Fibroblast of skin of left biceps (primary cell): ENCODE results near the gene DNAJC16.

ENCODE experiments used
- DNase-seq, 2 experiments: peaks; one replicate each; pipeline ENCODE4 v3.0.0-alpha.2; 2013; ENCODE audit warnings: low read depth in 2 of 2

Gene DNAJC16

DNA sequence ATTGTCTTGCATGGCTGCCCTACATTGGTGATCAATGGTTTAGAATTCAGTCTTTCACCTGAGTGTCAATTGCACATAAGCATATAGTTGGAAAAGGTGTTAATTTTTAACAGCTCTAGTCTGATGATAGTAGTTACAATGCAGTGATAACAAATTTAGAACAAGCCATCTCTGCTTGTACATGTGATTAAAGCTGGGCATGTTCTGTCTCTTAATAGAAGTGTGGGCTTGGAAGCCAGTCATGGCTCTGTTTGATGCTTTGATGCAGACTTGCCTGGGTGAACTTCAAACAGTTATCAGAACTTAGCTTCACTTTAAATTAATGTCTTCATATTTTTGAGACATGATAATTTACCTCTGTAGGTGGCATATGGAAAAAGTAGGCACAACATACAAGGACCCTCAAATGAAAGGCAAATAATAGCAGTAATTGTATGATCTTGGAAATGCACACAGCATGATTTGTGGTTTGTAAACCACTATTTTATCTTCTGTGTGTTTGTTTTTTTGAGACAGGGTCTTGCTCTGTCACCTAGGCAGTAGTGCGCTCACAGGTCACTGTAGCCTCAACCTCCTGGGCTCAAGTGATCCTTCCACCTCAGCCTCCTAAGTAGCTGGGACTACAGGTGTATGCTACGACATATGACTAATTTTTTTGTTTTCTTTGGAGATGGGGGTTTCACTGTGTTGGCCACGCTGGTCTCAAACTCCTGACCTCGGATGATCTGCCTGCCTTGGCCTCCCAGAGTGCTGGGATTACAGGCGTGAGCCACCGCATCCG is 94.4 kb downstream of the DNAJC16 start:
- DNase-seq: no peak

DNA sequence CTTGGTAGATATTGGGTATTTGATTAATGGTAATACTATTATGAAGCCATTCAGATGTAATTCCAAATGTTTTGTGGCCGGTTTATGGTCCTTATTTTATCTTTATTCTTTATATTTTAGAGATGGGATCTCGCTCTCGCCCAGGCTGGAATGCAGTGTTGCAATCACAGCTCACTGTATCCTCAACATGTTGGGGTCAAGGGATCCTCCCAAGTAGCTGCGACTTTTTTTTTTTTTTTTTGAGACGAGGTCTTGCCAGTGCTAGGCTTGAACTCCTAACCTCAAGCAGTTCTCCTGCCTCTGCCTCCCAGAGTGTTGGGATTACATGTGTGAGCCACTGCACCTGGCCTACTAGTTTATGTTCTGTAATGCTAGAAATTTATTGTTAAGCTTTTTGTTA is 95.3 kb downstream of the DNAJC16 start:
- no peak for DNase-seq

DNA sequence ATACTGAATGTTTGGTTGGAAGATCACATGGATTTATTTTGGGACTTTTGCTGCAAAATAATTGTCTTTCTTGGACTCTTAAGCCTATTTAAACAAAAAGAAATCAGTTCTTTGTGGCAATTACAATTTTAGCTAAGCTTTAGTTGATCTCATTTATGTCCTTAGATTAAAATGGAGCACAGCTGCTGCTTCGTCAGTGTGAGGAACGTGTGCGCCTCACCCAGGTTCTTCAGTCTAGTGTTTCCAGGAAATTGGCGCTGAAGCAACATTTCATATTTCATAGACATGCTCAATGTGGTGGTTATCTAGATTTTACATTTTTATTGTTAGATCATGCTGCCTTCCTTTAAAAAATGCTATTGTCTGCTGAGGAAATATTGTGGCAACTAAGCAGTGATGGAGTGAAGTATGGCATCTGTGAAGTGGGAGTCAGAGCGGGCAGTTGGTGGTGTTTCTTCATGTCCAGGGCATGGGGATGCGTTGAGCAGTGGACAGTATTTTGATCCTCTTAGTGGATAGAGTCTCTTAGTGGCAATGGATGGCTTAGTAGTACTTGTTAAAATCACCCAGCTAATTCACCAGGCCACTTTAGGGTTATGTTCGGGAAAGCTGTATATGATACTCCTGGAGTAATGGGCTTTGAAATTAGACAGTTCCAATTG is 96.2 kb downstream of the DNAJC16 start:
- DNase-seq: no peak

DNA sequence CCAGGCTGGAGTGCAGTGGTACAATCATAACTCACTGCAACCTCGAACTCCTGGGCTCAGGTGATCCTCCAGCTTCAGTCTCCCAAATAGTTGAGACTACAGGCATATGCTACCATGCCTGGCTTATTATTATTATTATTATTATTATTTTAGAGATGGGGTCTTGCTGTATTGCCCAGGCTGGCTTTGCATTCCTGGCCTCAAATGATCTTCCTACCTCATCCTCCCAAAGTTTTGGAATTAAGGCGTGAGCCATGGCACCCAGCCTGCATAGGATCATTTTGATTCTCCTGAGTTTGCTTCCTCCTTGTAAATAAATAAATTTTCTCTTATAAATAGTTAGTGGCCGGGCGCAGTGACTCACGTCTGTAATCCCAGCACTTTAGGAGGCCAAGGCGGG is 96.8 kb downstream of the DNAJC16 start:
- no peak for DNase-seq

DNA sequence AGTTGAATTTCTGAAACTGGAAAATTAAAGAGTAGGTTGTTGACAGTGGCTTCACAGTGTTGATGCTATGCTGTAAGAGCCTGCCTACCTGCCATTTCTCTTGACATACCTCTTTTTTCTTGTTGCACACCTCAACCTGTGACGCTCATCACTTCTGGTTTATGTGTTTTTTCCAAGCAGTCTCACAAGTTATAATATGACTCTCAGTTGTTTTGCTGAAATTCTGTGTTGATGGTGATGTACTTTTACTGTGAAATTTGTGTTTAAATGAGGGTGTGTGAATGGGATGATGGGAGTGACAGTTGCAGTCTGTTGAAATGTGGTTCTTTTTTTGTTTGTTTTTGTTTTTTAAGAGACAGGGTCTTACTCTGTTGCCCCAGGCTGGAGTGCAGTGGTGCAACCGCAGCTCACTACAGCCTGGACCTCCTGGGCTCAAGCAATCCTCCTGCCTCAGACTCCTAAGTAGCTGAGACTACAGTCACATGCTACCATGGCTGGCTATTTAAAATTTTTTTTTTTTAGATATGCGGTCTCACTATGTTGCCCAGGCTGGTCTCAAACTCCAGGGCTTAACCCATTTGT is 97.6 kb downstream of the DNAJC16 start:
- no peak for DNase-seq

DNA sequence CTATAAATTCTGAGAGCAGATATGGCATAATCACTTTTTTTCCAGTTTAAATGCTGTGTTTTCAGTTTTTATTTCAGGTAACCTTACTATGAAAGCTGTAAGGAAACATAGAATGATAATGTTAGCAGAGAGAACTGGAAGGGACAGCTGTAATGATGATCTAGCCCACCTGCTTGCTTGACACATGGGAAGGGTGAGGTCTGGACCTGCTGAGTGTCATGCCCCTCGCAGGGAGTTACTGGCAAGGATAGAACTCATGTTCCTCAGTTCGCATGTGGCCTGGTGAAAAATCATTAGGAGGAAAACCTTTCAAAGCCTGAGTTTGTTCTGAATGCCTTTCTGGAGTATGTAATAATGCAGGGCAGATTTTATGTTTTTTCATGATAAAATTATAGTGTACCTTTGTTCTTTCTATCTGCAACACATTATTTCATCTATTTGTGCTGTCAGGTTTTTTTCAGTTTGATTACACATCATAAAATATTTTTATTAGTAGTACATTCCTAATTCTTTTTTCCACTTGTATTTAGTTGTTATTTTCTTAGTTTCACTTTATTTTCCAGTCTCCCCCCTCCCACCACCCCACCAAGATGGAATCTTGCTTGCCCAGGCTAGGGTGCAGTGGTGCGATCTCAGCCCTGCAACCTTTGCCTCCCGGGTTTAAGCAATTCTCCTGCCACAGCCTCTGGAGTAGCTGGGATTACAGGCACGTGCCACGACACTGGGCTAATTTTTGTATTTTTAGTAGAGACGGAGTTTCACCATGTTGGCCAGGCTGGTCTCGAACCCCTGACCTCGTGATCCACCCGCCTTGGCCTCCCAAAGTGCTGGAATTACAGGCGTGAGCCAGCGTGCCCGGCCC is 98.6 kb downstream of the DNAJC16 start:
- no peak for DNase-seq
